Measurements from ENCODE around the gene RNF103.

Gene RNF103

GRCh38 chr2:86563650-86564061 lies 60.0 kb downstream of the RNF103 start:
- DNase-seq = no peak

GRCh38 chr2:86562922-86563649 lies 60.6 kb downstream of the RNF103 start, which contains the start of gene CHMP3:
CHMP3 (minus strand) TSS chr2:86563443; CDS start chr2:86563348, 95 bp downstream.
- DNase-seq = peak; percentile 93

- DNase-seq = no peak
These were observed 61.2 kb downstream of the RNF103 start for GRCh38 chr2:86562485-86562921.

DNA sequence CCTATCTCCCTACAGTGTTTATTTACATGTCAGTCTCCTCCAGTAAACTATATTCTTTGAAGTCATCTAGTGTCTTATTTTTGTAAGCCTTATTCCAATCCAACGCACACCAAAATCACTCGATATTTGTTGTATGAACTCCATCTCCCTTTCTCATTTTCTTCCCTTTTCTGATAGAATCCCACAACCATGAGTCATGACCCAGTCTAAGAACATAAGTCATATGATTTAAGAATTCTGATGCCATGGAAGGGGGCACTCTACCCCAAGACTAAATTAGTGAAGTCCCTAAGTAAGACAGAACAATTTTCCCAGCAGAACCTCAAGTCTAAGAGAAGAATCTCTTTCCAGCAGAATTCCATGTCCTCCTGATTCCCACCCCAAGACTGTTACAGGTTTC lies 65.8 kb downstream of the RNF103 start:
- no peak for DNase-seq

DNA sequence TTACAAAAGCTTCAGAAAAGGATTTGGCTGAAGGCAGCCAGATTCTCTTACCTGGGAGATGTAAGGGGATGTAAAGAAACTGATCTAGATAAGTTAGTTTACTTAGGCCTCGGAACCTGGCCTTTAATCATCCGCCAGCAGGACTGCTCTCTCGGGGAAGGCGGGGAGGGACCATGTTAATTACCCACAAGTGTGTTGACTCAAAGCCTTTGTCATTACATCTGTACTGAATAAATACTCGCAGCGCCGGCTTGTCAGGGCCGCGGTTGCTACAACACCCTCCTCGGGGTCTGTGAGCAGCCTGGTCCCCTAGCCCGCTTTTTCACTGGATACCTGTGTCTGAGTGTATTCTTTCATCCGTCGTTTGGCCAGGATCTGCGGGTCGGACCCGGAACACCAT lies 67.2 kb downstream of the RNF103 start:
- DNase-seq = no peak

Data from activated effector memory CD4-positive, alpha-beta T cell treated with Interleukin-2 at 50 U/mL for 16 hours (primary cell).